EH (cell line): ENCODE results near the gene MRPS18A.

ENCODE experiments used
- DNase-seq: peaks from one replicate; pipeline ENCODE4 v3.0.0-alpha.2; 2015; ENCODE audit warnings: low read depth

The MRPS18A gene

DNA sequence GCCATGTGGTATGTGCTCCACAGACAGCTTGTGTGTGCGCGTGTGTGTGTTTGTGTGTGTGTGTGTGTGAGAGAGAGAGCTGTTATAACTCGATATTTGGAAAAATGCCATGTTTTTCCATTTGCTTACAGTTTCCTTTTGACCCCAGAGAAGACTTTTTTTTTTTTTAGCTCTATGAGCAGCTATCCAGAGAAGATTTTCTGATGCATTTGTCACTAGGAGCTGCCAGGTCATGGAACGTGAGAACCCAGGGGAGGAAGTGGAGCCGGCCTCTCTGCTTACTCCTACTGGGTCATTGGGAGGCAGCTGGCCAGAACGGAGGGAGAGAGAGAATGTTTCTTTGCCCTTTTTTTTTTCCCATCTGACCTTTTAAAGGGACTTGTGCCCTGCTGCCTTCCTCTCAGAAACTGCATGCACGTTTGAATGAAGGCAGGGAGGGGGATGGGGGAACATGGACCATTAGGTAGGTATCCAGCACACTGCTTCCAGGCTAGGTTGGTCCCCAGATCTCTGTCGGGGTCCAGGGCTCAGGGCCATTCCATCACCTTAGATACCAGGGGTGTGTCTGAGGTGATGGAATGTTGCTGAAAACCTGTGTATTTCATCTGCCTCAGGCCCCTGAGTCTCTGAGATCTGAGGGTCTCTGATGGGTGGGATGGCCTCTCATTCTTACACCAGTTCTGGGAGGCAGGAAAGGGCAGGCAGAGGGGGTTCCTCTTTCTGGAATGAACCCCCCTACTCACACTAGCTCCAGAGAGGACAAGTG lies 11.2 kb upstream of the MRPS18A start:
- peak; percentile 68 for DNase-seq

DNA sequence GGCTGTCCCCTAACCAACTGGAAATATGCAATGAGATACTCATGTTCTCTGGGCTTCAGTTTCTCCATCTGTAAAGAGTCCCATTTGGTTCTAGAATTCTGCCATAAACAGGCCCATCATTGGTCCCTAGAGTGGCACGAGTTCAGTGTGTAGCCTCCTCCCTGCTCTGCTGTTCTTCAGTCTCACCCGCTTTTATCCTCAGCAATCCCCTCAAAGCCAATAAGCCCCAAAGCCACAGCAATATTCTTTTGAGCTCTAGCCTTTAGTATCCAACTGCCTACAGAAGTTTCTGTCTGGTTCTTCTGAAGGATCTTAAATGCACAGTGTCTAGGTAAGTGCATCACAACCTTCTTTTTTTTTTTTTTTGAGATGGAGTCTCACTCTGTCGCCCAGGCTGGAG lies 9.8 kb upstream of the MRPS18A start:
- DNase-seq, result no peak

DNA sequence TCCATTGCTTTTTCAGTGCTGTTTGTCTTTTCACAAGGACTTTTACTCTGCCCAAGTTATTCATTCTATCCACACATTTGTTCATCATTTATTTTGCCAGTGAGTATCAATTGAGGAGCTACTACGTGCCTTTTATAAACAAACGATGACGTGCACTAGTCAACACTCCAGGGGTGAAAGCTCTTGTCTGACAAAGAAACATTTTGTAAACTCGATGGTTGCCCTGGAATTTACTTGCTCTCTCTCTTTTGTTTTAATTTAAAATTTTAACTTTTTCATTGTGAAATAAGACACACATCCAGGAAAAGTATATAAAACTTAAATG lies 8.3 kb upstream of the MRPS18A start:
- no peak for DNase-seq

DNA sequence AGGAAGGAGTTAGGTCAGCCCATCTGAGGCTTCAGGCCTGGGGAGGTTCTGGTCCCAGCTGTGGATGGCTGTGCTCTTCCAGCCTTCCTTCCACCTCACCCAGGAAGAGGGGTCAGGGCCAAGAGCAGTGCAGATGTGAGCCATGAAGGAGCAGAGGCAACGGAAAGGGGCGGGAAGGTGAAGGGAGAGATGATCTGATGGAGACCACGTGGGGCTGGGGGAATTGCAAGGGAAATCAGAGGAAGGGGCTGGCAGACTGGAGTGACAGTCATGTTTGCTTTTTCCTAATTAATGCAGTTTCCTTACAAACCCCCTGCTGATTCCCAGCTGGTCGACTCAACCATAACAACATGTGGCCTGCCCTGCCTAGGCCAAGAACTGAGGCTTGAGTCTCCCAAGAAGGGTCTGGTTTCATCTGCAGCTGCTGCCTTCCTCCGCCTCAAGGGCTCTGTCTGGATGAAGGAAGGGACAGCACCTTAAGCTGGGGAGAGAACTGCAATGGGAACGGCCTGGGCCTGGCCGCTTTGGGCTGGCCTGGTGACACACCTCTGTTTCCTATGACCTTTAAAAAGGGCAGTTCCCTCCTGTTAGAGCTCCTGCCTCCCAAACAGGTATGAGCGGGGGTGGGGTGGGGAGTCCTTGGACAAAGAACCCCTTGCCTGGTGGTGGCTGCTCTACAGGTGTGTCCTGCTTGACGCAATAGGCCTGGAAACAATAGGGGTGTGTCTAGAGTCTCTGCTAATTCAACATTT lies 7.8 kb upstream of the MRPS18A start:
- DNase-seq, result no peak

DNA sequence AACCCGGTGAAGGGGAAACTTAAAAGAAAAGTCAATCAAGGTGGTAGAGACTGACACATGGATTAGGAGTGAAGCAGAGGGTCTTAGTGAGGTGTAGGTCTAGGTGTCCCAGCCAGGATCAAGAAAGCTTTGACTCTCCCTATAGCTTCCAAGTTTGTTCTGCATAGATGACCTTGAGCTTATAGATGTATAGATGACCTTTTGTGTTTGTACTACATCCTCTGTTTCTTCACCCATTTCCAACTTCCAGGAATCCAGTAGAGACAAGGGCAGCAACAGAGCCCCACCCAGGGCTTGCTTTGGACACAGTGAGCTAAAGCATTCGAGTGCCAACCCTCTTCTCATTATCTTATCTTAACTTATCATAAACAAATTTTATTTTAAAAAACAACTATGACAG lies 1.8 kb upstream of the MRPS18A start:
- DNase-seq, result no peak

DNA sequence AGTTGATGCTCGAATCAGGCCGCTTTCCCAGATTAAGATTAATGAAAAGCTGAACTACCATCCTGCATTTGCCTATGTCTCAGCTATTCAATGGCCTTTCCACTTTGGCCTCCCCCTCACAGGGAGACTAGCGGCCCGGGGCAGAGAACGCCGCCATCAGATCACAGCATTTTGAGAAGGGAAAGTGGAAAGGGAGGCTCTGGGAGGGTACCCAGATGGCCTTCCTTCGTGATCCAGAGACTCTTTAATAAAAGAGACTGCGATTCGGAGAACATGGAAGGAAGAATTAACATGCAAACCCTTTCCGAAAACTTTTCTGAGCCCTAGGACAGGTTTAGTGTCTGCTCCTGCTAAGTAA lies 533 bp downstream of the MRPS18A start:
- no peak for DNase-seq

DNA sequence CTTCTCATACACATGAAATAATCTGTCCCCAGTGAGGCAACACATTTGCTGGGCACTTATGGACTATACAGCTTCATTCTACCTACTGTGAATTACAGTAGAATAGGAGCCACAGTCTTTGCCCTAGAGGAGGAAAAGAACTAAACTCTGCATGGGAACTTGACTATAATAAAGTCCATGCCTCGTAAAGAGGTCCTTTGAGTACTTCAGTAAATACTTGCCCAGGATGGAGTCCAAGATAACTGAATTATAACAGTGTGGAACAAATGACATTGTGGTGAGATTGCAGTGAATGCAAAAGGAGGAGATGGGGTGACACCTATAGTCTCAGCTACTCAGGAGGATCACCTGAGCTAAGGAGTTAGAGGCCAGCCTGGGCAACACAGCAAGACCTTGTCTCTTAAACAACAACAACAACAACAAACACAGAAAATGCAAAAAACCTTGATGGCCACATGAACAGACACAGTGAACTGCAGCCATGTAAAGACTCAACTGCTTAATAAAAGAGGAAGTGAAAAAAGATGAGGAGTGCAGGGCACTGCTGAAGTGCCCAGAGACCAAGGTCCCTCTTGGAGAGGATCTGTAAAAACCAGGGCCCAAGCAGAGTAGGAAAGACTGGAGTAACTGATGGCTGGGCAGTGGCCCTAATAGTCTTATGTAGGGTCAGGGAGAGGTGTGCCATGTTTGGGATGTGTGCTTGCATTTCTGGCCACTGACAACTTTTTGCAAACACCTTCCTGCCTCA lies 3.7 kb downstream of the MRPS18A start:
- DNase-seq, result no peak

DNA sequence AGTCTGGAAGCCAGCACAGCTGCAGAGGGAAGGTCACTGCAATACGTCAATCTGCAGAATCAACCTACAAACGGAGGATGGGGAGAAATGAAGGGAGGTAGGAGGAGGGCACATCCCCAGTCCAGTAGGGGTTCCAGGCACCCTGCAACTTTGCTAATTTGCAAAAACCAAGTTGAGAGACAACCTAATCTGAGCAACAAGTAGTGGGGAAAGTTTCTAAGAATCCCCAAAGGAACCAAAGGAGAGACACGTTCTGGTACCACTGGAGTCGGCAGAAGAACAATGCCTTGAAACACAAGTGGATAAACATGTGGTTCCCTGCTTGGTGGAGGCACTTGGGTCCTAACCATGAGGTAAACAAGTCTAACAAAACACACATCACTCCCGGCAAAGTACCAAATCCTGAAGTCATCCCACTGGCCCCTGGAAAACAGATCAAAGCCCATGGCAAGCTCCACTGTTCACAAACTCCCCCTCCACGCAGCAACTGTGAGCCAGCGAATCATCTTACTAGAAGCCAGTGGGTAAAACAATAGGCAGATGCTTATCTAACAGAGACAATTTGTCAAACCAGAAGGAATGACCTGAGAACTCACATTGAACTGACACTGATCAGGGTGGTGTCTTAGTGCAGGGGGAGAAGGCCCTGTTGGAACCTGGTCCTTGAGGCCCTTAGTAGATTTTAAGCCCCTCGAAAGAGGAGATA lies 4.7 kb downstream of the MRPS18A start:
- DNase-seq, result no peak

DNA sequence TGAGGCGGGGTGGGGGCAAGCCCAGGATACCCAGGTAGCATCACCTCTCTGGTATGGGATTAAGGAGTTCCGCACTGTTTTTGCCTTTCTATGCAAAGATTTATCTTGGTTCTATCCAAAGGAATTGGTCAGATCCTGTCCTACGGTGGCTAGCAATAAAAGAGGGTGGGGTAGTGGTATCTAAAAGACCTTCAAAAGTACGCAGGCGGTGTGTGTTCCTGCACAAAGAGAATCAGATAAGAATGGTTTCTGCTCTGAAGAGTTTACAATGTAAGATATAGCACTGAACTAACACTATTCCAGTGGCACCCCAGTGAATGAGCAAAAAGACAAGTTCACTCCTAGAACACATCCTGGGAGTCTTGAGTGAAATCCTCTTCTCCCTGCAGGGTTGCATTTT lies 6.3 kb downstream of the MRPS18A start:
- no peak for DNase-seq

DNA sequence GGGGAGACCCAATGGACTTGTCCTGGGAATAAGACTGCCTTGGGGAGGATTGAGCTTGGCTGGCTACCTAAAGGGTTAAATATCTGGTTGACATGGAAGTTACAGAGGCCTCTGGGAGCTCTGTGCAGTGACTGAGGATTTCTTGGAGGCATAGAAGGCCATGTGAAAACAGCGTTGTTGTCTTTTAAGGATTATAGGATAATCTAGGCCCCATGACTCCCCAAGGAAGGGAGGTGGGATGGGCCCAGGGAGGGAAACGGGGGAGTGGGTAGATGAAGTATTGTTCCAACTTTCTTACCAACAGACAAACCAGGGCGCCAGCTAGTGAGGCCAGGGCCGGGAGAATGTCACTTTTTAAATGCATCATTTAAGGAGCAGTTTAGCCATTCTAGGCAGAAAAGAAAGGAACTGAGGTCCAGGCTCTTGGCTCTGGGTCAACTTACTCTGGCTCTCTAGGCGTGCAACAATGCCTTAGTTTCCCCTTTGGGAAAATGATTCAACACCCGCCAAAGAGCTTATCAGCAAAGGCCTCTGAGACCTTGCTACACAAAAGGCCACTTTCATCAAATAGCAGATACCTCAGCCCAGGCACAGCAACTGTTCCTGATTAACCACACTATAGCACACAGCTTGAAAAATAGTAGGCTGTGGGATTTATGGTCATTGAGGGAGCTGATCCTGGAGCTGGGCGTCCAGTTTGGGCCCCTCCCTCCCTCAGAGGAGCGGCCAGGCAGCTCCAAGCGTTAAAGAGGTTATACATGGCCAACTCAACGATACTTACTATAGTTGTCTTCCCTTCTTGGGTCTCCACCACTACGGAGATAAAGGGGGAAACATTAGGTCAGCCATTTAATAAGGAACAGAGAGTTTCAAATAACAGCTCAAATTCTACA lies 7.0 kb downstream of the MRPS18A start:
- DNase-seq, result no peak

DNA sequence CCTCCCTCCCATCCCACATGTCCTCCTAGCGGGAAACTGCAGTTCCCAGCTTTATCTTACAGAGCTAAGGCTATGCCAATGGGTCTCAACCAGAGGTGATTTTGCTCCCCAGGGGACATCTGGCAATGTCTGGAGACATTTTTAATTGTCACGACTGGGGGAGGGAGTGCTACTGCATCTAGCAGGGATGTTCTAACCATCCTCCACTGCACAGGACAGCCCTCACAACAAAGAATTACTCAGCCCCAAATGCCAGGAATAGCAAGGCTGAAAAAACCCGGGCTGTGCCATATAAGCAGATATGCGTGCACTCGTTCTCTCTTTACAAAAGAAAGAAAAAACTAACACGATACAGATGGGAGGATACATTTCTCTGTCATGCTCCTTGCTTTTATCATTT lies 8.5 kb downstream of the MRPS18A start:
- DNase-seq, result no peak

DNA sequence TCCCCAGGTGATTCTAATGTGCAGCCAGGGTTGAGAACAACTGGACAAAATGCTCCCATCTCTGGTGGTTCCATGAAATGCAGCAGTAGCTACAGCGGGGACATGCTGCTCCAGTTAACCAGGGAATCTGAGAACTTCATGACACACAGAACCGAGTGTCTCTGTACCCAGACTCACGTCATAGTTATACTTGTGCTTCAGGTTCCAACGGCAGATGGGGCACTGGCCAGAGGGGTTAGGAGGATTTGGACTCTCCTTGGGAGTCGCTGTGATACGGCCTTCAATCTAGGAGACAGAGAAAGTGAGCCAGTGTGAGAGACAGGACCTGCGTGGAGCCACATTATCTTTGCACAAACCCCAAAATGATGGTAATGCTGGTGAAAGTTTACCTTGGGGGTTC lies 9.2 kb downstream of the MRPS18A start:
- no peak for DNase-seq

DNA sequence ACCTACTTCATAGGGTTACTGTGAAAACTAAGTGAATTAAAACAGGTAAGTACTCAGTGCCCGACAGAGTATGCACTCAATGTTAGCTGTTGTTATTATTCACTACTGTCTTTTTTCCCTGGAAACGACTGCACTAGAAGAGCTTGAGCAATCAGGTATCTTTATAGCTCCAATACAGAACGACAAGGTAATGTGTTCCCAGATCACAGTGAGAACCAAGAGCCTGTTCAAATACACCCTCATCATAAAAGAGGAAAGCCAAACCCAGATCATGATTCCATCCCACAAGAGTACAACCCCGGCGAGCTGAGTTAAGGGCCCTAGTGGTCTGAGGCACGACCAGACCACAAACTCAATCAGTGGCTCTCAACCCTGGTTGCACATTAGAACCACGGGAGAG lies 9.8 kb downstream of the MRPS18A start:
- no peak for DNase-seq

DNA sequence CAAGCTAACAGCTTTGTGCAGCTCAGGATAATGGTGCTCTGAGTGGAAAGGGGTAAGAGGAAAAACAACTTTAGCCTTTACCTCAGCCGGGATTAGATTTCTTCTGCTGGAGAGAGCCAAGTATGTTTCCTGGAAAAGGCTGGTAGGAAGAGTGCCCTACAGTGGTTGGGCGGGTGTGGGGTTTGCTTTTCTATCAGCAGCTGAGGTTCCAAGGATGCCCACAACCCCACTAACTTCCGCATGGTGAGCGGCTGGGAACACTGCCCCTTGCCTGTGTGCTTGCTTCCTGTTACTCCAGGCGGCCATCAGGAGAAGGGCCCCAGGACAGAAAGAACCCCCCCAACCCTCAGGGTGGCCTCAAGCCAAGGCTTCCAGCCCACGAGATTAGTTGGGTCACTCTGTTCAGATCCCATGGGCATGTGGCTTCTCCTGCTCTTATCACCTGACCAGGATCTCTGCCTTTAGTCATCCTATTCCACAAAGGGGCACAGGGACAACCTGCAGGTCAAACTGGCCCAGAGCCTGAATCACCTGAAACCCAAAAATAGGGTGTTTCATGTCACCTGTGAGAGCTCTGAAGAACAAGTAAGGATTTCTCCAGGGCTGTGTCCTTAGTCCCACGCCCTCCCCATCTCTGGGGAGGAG lies 10.5 kb downstream of the MRPS18A start:
- no peak for DNase-seq

DNA sequence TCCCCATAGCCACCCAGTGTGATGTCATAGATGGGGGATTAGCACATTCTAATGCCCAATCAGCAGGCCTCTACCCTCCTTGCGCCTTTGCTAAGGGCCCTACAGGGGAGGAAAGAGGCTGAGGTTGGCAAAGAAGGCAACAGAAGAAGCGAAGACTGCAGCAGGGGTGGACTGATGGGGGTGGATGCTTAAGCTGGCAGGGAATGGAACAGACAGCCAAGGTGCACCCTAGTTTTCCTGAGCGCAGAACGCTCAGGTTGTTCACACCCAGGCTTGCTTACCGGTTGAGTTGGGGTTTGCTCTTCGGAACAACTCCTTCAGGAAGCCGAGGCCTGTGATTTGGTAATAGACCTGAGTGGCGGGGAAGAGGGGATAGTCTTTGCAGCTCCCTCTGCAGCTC lies 12.7 kb downstream of the MRPS18A start:
- DNase-seq, result no peak

DNA sequence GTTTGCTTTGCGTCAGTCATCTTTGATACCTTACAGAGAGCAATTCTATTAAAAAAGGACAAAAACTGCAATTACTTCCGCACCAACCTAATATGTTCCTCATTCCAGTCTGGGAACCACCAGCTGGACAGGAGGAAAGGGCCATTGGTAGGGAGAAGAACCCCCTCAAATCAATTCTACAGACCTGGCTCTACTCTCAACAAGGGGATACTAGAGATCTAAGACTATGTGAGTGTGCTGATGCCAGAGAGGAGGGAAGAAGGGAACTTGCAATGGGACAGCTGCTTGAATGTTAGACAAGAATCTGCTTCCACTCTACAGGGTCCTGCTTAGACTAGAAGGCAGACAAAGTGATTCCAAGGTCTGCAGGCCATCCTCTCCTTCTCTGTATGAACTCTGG lies 13.3 kb downstream of the MRPS18A start:
- DNase-seq, result no peak

DNA sequence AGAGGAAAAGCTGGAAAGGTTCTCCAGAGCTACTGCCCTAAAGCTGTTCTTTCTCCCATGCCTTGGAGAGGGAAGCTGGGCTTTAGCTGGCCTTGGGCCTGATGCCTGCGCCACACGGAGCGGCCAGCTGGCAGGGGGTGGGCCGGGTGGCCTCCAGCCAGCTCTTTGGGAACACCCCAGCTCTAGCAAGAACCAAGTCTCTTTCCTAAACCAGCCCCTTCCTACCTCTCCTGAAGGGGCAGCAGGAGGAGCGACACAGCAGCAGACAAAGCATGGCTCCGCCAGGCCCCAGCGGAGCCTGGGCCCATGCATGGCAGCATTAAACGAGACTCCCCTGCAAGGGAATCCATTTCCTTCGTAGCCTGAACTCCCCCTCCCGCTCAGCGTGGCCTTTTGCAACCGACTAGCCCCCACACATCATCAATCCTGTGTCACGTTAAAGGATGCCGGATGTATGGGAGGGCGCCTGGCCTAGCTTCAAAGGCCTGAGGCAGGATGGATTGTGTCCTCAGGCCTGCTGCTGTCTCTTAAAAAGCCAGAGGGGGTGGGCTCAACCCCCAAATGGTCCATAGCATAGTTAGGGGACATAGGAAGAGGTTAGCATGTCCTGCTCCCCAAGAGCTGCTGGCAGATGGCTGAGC lies 14.0 kb downstream of the MRPS18A start:
- DNase-seq, result no peak

DNA sequence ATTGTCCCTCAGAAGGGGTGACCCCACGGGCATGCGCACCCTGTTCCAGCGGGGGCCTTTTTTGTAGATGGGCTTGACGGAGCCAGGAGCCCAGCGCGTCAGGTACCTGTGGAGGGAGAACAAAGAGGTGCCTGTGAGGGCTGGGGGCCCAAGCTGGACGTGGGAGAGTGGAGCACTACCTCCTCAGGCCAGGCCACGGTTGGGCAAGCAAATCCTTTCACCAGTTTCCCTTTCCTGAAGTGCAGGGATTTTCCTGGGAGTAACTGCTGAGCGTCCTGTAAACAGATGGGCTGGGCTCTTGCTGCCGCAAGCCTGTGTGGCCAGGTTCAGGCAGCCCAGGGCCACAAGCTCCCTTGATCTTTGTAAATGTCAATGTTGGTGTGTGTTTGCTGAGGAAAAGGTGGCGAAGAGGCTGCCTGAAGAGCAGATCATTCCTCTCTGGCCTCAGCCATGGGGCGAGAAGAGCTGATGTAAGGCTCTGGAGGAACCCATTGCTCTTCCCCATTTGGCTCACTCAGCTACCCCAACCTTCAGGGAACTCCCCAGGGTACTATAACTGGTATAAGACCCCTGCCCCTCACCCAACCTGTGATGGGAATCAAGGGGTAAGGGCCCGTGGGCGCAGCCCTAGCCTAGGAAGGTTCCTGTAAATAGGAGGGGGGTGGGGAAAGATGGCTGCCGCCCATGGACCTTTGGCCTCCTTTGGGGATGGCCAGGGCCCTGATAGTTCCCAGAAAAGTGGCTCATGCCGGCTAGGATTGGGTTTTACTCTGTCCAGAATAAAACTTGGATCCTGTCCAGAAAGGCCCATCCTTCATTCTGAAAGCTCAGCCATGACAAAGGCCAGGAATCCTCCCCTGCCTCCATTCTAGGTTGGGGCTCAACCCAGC lies 15.5 kb downstream of the MRPS18A start:
- no peak for DNase-seq

DNA sequence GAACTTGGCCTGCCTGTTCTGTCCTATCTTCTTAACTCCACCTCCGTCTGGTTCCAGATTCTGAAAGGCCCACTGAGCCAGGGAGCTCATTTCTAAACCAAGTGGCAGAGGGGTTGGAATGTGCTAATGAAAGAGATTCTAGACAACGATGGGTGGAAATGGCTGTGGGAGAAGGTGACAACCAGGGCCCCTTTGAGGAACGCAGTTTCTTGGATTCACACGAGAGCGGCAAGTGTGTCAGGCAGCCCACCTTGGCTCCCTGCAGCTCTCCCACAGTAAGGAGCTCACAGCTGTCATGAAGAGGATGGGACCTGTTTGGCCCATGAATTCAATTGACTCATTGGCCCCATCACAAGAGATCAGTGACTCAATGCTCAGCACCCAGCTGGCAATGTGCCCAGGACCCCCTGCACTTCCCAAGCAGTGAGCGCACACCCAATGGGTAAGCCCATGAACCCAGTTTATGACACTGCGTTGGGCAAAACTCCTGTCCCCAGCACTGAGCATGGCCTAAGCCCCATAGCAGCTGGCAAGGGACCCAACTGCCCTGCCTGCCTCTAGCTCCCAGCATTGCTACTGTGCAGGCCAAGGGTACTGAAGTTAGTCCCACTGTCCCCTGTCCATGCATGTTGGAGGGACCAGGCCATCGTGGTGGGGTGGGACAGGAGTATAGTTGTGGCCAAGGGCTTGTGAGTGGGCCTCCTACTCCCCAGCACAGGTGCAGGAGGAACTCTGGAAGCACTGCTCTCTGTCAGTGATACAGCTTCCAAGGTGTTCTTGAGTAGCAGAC lies 16.4 kb downstream of the MRPS18A start:
- no peak for DNase-seq
